Lower leg skin (tissue), 4 donors: ENCODE measurements around the gene PRG2. TPM values are rescaled to one million over a fixed set of nuclear protein-coding genes. Genes with fewer than 3 reads are reported as not detected.

Source experiments
- DNase-seq, 2 donors: peaks; one replicate each; pipeline ENCODE4 v3.0.0-alpha.2; 2019; ENCODE audit warnings: low spot score in 2 of 2
- H3K4me3 ChIP-seq: fragments of 200-600 bp; sonication (generic); 2 replicates; pipeline ENCODE4 v1.5.1; 2017; ENCODE audit warnings: mild to moderate bottlenecking, low read depth; ENCODE audit not compliant: poor library complexity, severe bottlenecking
- POLR2A ChIP-seq, 2 donors: fragments of 450-650 bp; IDR thresholded peaks; one replicate each; pipeline ENCODE4 v1.6.1; 2016 to 2017; ENCODE audit warnings: antibody characterized with exemption in 2 of 2, mild to moderate bottlenecking in 1 of 2, moderate library complexity in 1 of 2
- WGBS, 2 donors: methylation state at CpG; one replicate each; pipeline ENCODE4 v1.1.5; 2018; 5-methylcytosine and 5-hydroxymethylcytosine counted together
- intact Hi-C: fragments of 100-400 bp; cut with DNase I; formaldehyde crosslinking; loops from one replicate; pipeline ENCODE4 v1.15.0; 2023; ENCODE audit warnings: low total_unique reads
- total RNA-seq, 4 donors: library from RNA; depleted of rRNA; stranded (reverse); fragments of >200 nt; gene quantifications; one replicate each; pipeline ENCODE4 v1.1.0, GENCODE V29; 2016
- TF ChIP-seq, protein P1 (sequence below), 3 donors: fragments of 450-650 bp; IDR thresholded peaks; one replicate each; pipeline ENCODE4 v1.5.1; 2016; ENCODE audit warnings: antibody characterized with exemption in 3 of 3, mild to moderate bottlenecking in 3 of 3, moderate library complexity in 2 of 3

The PRG2 gene
- total RNA-seq, 4 donors from 2014 or later, result 0.84 to 1.7 TPM; not detected in 2

DNA sequence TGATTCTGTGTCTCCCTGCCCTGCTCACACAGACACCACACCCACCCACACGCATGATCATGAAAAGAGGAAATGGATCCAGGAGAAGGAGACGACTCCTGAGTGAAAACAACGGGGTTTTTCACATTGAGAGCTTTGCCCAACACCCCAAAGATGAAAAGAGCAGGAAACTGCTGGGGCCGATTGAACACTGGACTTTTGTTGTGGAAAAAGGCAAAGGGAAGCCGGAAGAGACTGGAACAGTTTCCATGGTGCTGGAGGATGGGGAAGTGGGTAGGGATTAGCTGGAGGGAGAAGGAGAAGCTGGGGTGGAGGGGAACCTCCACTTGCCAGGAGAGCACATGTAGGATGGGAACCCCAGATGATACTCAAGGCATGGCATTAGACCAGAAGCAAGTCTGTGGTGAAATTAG lies 41.7 kb upstream of the PRG2 start:
- no peak for TF ChIP-seq POLR2A (IDR thresholded peaks at IDR 0.05)
- TF ChIP-seq, protein P1, sequence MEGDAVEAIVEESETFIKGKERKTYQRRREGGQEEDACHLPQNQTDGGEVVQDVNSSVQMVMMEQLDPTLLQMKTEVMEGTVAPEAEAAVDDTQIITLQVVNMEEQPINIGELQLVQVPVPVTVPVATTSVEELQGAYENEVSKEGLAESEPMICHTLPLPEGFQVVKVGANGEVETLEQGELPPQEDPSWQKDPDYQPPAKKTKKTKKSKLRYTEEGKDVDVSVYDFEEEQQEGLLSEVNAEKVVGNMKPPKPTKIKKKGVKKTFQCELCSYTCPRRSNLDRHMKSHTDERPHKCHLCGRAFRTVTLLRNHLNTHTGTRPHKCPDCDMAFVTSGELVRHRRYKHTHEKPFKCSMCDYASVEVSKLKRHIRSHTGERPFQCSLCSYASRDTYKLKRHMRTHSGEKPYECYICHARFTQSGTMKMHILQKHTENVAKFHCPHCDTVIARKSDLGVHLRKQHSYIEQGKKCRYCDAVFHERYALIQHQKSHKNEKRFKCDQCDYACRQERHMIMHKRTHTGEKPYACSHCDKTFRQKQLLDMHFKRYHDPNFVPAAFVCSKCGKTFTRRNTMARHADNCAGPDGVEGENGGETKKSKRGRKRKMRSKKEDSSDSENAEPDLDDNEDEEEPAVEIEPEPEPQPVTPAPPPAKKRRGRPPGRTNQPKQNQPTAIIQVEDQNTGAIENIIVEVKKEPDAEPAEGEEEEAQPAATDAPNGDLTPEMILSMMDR (IDR thresholded peaks at IDR 0.05), result no peak
- WGBS, 2 donors, result 38% methylated on average over 5 of the region's 5 CpGs
- intact Hi-C loops, result no loop called here
- no peak overlapping the region for H3K4me3 ChIP-seq
- DNase-seq, result no peak

DNA sequence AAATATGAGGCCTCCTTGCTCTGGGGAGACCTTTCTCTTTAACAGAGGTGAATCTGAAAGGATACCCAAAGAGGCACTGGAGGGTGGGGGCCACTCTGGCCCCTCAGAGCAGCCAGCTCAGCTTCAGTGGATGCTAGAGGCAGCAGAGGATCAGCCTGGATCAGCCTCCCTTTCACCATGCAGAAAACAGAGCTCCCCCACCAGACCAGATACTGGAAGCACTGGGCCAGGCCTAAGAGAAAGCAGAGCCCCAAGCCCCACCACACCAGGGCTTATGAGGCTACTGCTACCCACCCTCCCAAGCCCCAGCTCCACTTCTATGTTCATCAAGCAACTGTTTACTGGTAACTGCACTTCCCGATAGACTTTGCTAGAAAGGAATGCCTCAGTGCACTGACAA lies 40.5 kb upstream of the PRG2 start:
- H3K4me3 ChIP-seq, result no peak overlapping the region
- intact Hi-C loops, result no loop called here
- TF ChIP-seq POLR2A (IDR thresholded peaks at IDR 0.05), result no peak
- TF ChIP-seq, protein P1 (IDR thresholded peaks at IDR 0.05), result no peak
- WGBS, 2 donors, result 92 to 100% methylated on average over 1 of the region's 1 CpG
- DNase-seq, result no peak

DNA sequence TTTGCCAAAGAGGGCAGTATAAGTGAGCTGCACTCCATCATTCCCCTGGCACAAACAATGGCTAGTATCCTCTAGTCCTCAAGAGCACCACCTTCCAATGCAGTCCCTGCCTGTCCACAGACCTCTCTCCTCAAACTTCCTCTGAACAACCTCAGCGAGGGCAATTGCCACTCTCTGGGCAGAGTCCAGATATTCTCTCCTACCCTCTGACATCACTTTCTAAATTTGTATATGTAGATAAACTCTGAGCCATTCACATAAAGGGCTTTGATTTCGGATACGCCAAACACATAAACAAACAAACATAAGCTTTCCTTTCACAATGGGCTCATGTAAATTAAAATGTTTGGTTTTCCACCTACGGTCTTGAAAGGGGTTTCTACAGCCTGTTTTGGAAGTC lies 39.5 kb upstream of the PRG2 start:
- DNase-seq, result no peak
- intact Hi-C loops, result no loop called here
- TF ChIP-seq, protein P1 (IDR thresholded peaks at IDR 0.05), result no peak
- no peak for TF ChIP-seq POLR2A (IDR thresholded peaks at IDR 0.05)
- WGBS, 2 donors, result 74 to 84% methylated on average over 4 of the region's 4 CpGs
- no peak overlapping the region for H3K4me3 ChIP-seq

GRCh38 chr11:57428643-57429042 lies 38.2 kb upstream of the PRG2 start:
- 90 to 95% methylated on average over 5 of the region's 5 CpGs for WGBS, 2 donors
- intact Hi-C loops, result no loop called here
- no peak for TF ChIP-seq POLR2A (IDR thresholded peaks at IDR 0.05)
- TF ChIP-seq, protein P1 (IDR thresholded peaks at IDR 0.05), result no peak

DNA sequence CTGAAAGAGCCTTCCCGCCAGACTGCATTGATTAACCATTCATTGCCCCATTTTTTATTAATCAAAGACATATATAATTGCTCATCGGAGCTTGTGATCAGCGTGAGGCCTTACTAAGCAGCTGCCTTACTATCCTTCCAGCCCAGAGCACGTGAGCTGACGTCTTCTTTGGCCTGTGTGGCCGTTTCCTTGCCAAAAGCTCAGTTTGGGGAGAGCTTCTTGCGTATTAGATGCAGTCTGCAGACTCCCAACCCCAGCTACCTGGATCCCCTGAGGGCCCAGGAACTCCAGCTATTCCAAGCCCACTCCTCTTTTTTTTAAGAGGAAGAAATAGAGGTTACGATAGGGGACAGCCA lies 37.3 kb upstream of the PRG2 start:
- no peak for TF ChIP-seq POLR2A (IDR thresholded peaks at IDR 0.05)
- DNase-seq, result peak; percentile 89 to 96
- intact Hi-C loops, result no loop called here
- H3K4me3 ChIP-seq, result no peak overlapping the region
- WGBS, 2 donors, result 17 to 23% methylated on average over 8 of the region's 8 CpGs

More at GRCh38 chr11:57428643-57429042, 38.2 kb upstream of the PRG2 start:
- no peak for DNase-seq
- H3K4me3 ChIP-seq, result no peak overlapping the region

DNA sequence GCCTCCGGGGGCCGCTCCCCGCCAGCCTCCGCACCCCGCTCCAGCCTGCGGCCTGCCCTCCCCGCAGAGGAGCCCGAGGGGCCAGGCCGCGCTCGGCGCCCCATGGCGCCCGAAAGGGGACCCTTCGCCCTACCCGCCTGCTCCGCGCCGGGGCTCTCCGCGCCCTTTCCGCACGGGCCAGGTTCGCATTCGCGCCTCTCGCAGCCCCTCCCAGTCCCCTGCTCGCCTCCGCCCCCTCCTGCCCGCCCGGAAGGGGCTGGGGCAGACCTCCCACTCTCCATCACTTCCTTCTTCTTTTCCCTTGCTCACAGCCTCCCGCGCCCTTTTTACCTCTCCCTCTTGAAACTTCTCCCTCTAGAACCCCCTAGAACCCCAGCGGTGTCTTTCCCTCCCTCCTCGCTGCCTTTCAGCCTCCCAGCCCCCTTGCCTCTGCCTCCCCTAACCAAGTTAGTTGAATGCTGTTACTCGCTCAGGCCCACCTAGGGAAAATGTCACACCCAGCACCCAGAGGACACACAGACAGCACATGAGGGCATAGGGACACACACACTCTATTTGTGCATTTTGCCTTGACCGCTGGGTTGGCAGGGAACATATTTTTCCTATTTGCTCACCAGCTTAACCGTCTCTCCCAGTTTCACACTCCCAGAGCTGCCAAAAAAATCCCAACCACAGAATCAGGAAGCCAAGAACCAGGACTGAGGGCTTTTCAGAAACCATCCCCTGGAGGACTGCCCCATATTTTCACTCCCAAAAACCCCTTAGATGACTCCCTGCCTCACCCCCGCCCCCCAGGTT lies 36.7 kb upstream of the PRG2 start, which contains the start of gene SLC43A3:
Gene SLC43A3 (minus strand): TSS at position 193 of the 798 bp plus-strand sequence. CDS start 949 bp downstream, outside the sequence.
- intact Hi-C loops, result no loop called here
- WGBS, 2 donors, result 2% methylated on average over 28 to 38 of the region's 39 CpGs
- peak within 1 kb of the TSS; percentile 20 for H3K4me3 ChIP-seq
- DNase-seq, result peak; percentile 78 to 96
- TF ChIP-seq, protein P1 (IDR thresholded peaks at IDR 0.05), result no peak
- peak in 1 of 2 donors; percentile 41 for TF ChIP-seq POLR2A (IDR thresholded peaks at IDR 0.05)
